Measurements from ENCODE around the gene DZANK1.

DNA sequence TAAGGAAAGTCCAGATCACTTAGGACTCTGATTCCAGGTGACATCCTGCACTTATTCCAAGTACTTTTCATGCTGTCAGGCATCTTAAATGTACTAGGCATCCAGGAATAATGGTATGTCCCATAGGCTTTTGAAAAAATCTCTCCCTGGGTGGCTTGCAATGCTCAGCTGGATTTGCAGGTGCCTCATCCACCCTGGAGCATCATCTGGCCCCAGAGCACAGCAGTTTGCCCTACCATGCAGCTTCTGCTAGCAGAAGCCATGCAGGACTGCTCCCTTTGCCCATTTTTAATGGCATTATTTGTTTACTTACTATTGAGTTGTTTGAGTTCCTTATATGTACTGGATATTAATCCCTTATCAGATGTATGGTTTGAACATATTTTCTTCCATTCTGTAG lies 45.2 kb downstream of the DZANK1 start:
- TF ChIP-seq ISL1 (CRISPR knock-in tag; IDR thresholded peaks at IDR 0.05) (no peak), BACH2 (CRISPR knock-in tag; IDR thresholded peaks at IDR 0.05; ENCODE audit: borderline replicate concordance) (no peak), TCF4 (CRISPR knock-in tag; IDR thresholded peaks at IDR 0.05; ENCODE audit: borderline replicate concordance) (no peak)
- TF ChIP-seq, protein P1, sequence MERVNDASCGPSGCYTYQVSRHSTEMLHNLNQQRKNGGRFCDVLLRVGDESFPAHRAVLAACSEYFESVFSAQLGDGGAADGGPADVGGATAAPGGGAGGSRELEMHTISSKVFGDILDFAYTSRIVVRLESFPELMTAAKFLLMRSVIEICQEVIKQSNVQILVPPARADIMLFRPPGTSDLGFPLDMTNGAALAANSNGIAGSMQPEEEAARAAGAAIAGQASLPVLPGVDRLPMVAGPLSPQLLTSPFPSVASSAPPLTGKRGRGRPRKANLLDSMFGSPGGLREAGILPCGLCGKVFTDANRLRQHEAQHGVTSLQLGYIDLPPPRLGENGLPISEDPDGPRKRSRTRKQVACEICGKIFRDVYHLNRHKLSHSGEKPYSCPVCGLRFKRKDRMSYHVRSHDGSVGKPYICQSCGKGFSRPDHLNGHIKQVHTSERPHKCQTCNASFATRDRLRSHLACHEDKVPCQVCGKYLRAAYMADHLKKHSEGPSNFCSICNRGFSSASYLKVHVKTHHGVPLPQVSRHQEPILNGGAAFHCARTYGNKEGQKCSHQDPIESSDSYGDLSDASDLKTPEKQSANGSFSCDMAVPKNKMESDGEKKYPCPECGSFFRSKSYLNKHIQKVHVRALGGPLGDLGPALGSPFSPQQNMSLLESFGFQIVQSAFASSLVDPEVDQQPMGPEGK (CRISPR knock-in tag; IDR thresholded peaks at IDR 0.05; ENCODE audit: borderline replicate concordance) = no peak
